ENCODE results near the gene ZNF750. TPM values are rescaled to one million over a fixed set of nuclear protein-coding genes. Genes with fewer than 3 reads are reported as not detected.

Gene ZNF750
- total and polyA plus RNA-seq, 4 donors: 0.02 to 0.08 TPM; not detected in 2

- no peak for TF ChIP-seq NR2F2 (IDR thresholded peaks at IDR 0.05)
- no peak for TF ChIP-seq SP1 (IDR thresholded peaks at IDR 0.05)
- TF ChIP-seq RAD21 (IDR thresholded peaks at IDR 0.05): no peak
- TF ChIP-seq ZBTB33 (IDR thresholded peaks at IDR 0.05): no peak
- no peak overlapping the region for H3K9ac ChIP-seq (ENCODE audit: low read depth in 1 of 2, low read length in 2 of 2)
- H3K9me3 ChIP-seq (ENCODE audit: control insufficient read depth in 4 of 4, low read length in 3 of 4): no peaks in the 10 kb centered on the region
- no peaks in the 10 kb centered on the region for H3K4me1 ChIP-seq (ENCODE audit: control insufficient read depth in 4 of 4, insufficient read depth in 4 of 4, low read length in 3 of 4)
- H3K4me3 ChIP-seq (ENCODE audit: low read depth in 1 of 3, low read length in 3 of 3): no peak overlapping the region
- H3K27ac ChIP-seq (ENCODE audit: low read depth in 1 of 2, low read length in 2 of 2): no peak overlapping the region
- no peak for DNase-seq (ENCODE audit: low spot score)
- peaks cover 0 to 4% (median under 1%) of the 10 kb centered on the region in 4 donors for H3K36me3 ChIP-seq (ENCODE audit: control insufficient read depth in 4 of 4, insufficient read depth in 3 of 4, low read depth in 1 of 4, low read length in 3 of 4)
- 95% methylated on average over 12 of the region's 12 CpGs for WGBS
- no peaks in the 10 kb centered on the region for H3K27me3 ChIP-seq (ENCODE audit: control insufficient read depth in 4 of 4, insufficient read depth in 4 of 4, low read length in 3 of 4)
Measured at GRCh38 chr17:82791532-82791931, 48.3 kb downstream of the ZNF750 start.

GRCh38 chr17:82790391-82790790 is 49.4 kb downstream of the ZNF750 start:
- DNase-seq (ENCODE audit: low spot score): no peak
- 96% methylated on average over 13 of the region's 13 CpGs for WGBS
- no peaks in the 10 kb centered on the region for H3K9me3 ChIP-seq (ENCODE audit: control insufficient read depth in 4 of 4, low read length in 3 of 4)
- no peak overlapping the region for H3K9ac ChIP-seq (ENCODE audit: low read depth in 1 of 2, low read length in 2 of 2)
- H3K4me3 ChIP-seq (ENCODE audit: low read depth in 1 of 3, low read length in 3 of 3): no peak overlapping the region
- no peak overlapping the region for H3K27ac ChIP-seq (ENCODE audit: low read depth in 1 of 2, low read length in 2 of 2)
- H3K4me1 ChIP-seq (ENCODE audit: control insufficient read depth in 4 of 4, insufficient read depth in 4 of 4, low read length in 3 of 4): no peaks in the 10 kb centered on the region
- H3K27me3 ChIP-seq (ENCODE audit: control insufficient read depth in 4 of 4, insufficient read depth in 4 of 4, low read length in 3 of 4): no peaks in the 10 kb centered on the region
- H3K36me3 ChIP-seq (ENCODE audit: control insufficient read depth in 4 of 4, insufficient read depth in 3 of 4, low read depth in 1 of 4, low read length in 3 of 4): peaks cover 0 to 3% (median 0%) of the 10 kb centered on the region in 4 donors
- no peak for TF ChIP-seq NR2F2 (IDR thresholded peaks at IDR 0.05)
- no peak for TF ChIP-seq YY1 (IDR thresholded peaks at IDR 0.05)
- TF ChIP-seq FOXA2 (IDR thresholded peaks at IDR 0.05): no peak
- TF ChIP-seq JUND (IDR thresholded peaks at IDR 0.05): no peak
- no peak for TF ChIP-seq ATF3 (IDR thresholded peaks at IDR 0.05)
- TF ChIP-seq HNF4A (conservative IDR thresholded peaks at IDR 0.05): no peak
- no peak for TF ChIP-seq GABPA (IDR thresholded peaks at IDR 0.05 in 1 of 2, conservative IDR thresholded peaks at IDR 0.05 in 1 of 2)
- TF ChIP-seq CTCF (IDR thresholded peaks at IDR 0.05; ENCODE audit: low read depth, low read length, missing input control): no peak
- no peak for TF ChIP-seq ZBTB33 (IDR thresholded peaks at IDR 0.05)
- no peak for TF ChIP-seq EGR1 (IDR thresholded peaks at IDR 0.05; ENCODE audit: low read depth in 2 of 2)
- TF ChIP-seq SP1 (IDR thresholded peaks at IDR 0.05): no peak
- no peak for TF ChIP-seq RXRA (IDR thresholded peaks at IDR 0.05)
- no peak for TF ChIP-seq TAF1 (conservative IDR thresholded peaks at IDR 0.05)
- TF ChIP-seq RAD21 (IDR thresholded peaks at IDR 0.05): no peak
- TF ChIP-seq HNF4G (IDR thresholded peaks at IDR 0.05): no peak
- no peak for TF ChIP-seq MAX (IDR thresholded peaks at IDR 0.05)
- TF ChIP-seq FOXA1 (IDR thresholded peaks at IDR 0.05): no peak
- TF ChIP-seq REST (IDR thresholded peaks at IDR 0.05): no peak
